SHP77 (cell line): ENCODE measurements around the gene SLC39A1.
A peak's percentile ranks its signal among the peaks of the same experiment; 100 is the strongest.
"Not testable (repeated sequence)": the region's sequence is repeated elsewhere in the genome, so short reads cannot be mapped to it uniquely, and the experiment has no call there.

Source experiments
- DNase-seq, 2 experiments: peaks; one replicate each; lab custom pipeline; 2025; lab: John Stamatoyannopoulos, UW

Gene SLC39A1

GRCh38 chr1:153963030-153963849, at the start of gene SLC39A1:
SLC39A1 (minus strand) TSS chr1:153963537; CDS start chr1:153962715, 822 bp downstream.
- DNase-seq = peak; percentile 99 to 100

GRCh38 chr1:154012543-154012942, 49.2 kb upstream of the SLC39A1 start:
- not testable (repeated sequence) for DNase-seq

- no peak for DNase-seq
Measured at GRCh38 chr1:154012129-154012528, 48.8 kb upstream of the SLC39A1 start.

- DNase-seq = no peak
Measured at GRCh38 chr1:154006136-154006535, 42.8 kb upstream of the SLC39A1 start.

- no peak for DNase-seq
Measured at GRCh38 chr1:154000420-154000819, 37.1 kb upstream of the SLC39A1 start.

- not testable (repeated sequence) for DNase-seq
Measured at GRCh38 chr1:153996882-153997281, 33.5 kb upstream of the SLC39A1 start.

GRCh38 chr1:153995640-153996039, 32.3 kb upstream of the SLC39A1 start:
- no peak for DNase-seq

- DNase-seq = no peak
Measured at GRCh38 chr1:153995202-153995601, 31.9 kb upstream of the SLC39A1 start.

- no peak for DNase-seq
Measured at GRCh38 chr1:153991806-153992205, 28.5 kb upstream of the SLC39A1 start.

GRCh38 chr1:153991151-153991630, 27.9 kb upstream of the SLC39A1 start:
- DNase-seq = no peak

- peak; percentile 99 to 100 for DNase-seq
Measured at GRCh38 chr1:153990468-153991150, 27.3 kb upstream of the SLC39A1 start, which contains the start of gene RPS27. RPS27 (plus strand) TSS chr1:153990762; CDS start chr1:153990797, 35 bp downstream.

- no peak for DNase-seq
Measured at GRCh38 chr1:153987621-153988020, 24.3 kb upstream of the SLC39A1 start.

- DNase-seq = peak; percentile 90 to 94
Measured at GRCh38 chr1:153985941-153986761, 22.8 kb upstream of the SLC39A1 start, which contains the start of gene RAB13. RAB13 (minus strand) TSS chr1:153986339; CDS start chr1:153986236, 103 bp downstream.

- DNase-seq = no peak
Measured at GRCh38 chr1:153985341-153985912, 22.1 kb upstream of the SLC39A1 start.

GRCh38 chr1:153984123-153984894, 21.0 kb upstream of the SLC39A1 start:
- DNase-seq = no peak

- not testable (repeated sequence) for DNase-seq
Measured at GRCh38 chr1:153981735-153982134, 18.4 kb upstream of the SLC39A1 start.

- DNase-seq = not testable (repeated sequence)
Measured at GRCh38 chr1:153979091-153979490, 15.8 kb upstream of the SLC39A1 start.

- DNase-seq = no peak
Measured at GRCh38 chr1:153978274-153978909, 15.1 kb upstream of the SLC39A1 start.

GRCh38 chr1:153977250-153978240, 14.2 kb upstream of the SLC39A1 start, which contains the start of gene JTB:
JTB (minus strand) TSS chr1:153977674; CDS start chr1:153977252, 422 bp downstream.
- peak; percentile 93 to 98 for DNase-seq
